Measurements from ENCODE around the gene CRYL1.

GRCh38 chr13:20428666-20429644, 96.7 kb downstream of the CRYL1 start:
- TF ChIP-seq CTCF (IDR thresholded peaks at IDR 0.05) (no peak), EZH2 (IDR thresholded peaks at IDR 0.05; ENCODE audit: borderline replicate concordance, insufficient read depth, low read depth, low read length, poor library complexity, severe bottlenecking) (no peak)
